Measurements from ENCODE around the gene GPR148. TPM values are rescaled to one million over a fixed set of nuclear protein-coding genes. Genes with fewer than 3 reads are reported as not detected.

The GPR148 gene
- total and polyA plus RNA-seq, 2 experiments from 2014 or later, result not detected

DNA sequence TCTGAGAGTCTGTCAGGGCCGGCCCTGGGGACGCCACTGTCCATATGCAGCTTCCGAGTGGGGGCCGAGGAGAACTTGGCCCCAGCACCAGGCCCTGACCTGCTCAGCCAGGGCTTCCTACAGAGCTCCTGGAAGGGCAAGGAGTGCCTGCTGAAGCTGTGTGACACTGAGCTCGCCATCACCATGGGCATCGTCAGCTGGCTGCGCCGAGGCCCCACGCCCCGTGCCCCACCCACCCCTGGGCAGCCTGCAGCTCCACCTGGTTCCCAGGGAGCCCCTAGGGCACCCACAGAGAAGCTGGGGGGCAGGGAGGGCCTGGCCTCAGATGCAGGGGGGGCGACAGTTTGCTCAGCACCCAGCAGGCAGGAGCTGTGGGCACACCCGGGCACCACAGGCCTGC is 34.5 kb downstream of the GPR148 start:
- Histone ChIP-seq H3K9me3 (ENCODE audit: low read depth) (no peaks in the 10 kb centered on the region), H3K79me2 (ENCODE audit: insufficient read depth) (no peaks in the 10 kb centered on the region), H3K4me3 (no peak overlapping the region), H3K27me3 (replicated peaks; ENCODE audit: insufficient read depth) (no peaks in the 10 kb centered on the region), H3K9ac (no peak overlapping the region), H3K4me2 (ENCODE audit: unreplicated experiment) (no peak overlapping the region), H3F3A (ENCODE audit: insufficient read depth) (no peaks in the 10 kb centered on the region), H4K20me1 (ENCODE audit: insufficient read depth) (no peaks in the 10 kb centered on the region), H2AFZ (no peak overlapping the region), H3K9me2 (ENCODE audit: insufficient read depth) (no peaks in the 10 kb centered on the region), H3K4me1 (ENCODE audit: insufficient read depth) (no peaks in the 10 kb centered on the region), H3K27ac (no peak overlapping the region), H3K36me3 (ENCODE audit: low read depth) (no peaks in the 10 kb centered on the region)
- in situ Hi-C loops (cut with MboI), result no loop called here
- no peak for TF ChIP-seq EZH2 (IDR thresholded peaks at IDR 0.05; ENCODE audit: insufficient read depth, poor library complexity, severe bottlenecking)
- no peak for TF ChIP-seq EZH2phosphoT487 (IDR thresholded peaks at IDR 0.05; ENCODE audit: insufficient read depth, low read depth)
- 44 to 50% methylated on average over 7 to 12 of the region's 12 CpGs for WGBS, 2 experiments (ENCODE audit: low coverage in 1 of 2, low lambda C conversion rate in 2 of 2, missing lambda C conversion rate in 2 of 2)
- no peak for DNase-seq

DNA sequence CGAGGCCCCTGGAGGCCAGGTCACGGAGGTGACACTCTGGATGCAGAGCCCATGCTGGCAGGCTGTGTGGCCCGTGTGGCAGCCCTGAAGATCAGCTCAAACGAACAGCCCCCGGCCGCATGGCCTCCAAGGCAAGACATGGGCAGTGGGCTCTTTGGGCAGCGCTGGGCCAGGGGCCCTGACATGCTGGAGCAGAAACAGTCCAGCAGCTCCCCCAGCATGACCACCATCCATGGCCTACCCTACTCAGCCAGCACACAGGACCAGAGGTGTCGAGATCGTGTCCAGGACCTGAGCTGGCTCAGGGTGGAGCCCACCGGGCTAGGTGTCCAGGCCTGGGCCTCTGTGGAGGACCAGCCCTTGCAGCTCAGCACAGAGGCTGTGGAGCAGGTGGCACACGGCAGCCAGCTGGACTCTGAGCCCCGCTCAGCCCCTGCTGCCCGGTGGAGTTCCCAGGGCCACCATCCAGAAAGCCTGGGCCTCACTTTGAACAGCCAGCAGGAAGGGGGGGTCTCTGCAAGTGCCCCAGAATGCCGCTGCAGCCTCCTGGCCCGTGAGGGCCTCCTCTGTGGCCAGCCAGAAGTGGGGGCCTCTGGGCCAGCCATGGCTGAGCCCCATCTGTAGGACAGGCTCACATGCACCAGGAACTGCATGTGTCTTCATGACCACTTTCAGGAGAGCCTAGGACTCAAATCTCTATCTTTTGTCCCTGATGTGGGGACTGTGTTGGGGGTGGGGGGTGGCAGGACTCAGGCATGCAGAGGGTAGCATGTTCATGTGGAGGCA is 35.4 kb downstream of the GPR148 start:
- 42 to 50% methylated on average over 15 of the region's 15 CpGs for WGBS, 2 experiments (ENCODE audit: low coverage in 1 of 2, low lambda C conversion rate in 2 of 2, missing lambda C conversion rate in 2 of 2)
- no peaks in the 10 kb centered on the region for H4K20me1 ChIP-seq (ENCODE audit: insufficient read depth)
- no peak overlapping the region for H3K4me3 ChIP-seq
- in situ Hi-C loops (cut with MboI), result no loop called here
- H3K27me3 ChIP-seq (replicated peaks; ENCODE audit: insufficient read depth), result no peaks in the 10 kb centered on the region
- no peaks in the 10 kb centered on the region for H3K9me2 ChIP-seq (ENCODE audit: insufficient read depth)
- H3F3A ChIP-seq (ENCODE audit: insufficient read depth), result no peaks in the 10 kb centered on the region
- no peaks in the 10 kb centered on the region for H3K79me2 ChIP-seq (ENCODE audit: insufficient read depth)
- H2AFZ ChIP-seq, result no peak overlapping the region
- no peaks in the 10 kb centered on the region for H3K4me1 ChIP-seq (ENCODE audit: insufficient read depth)
- TF ChIP-seq EZH2phosphoT487 (IDR thresholded peaks at IDR 0.05; ENCODE audit: insufficient read depth, low read depth) (no peak), EZH2 (IDR thresholded peaks at IDR 0.05; ENCODE audit: insufficient read depth, poor library complexity, severe bottlenecking) (no peak)
- no peak overlapping the region for H3K9ac ChIP-seq
- H3K27ac ChIP-seq, result no peak overlapping the region
- DNase-seq, result no peak
- no peaks in the 10 kb centered on the region for H3K9me3 ChIP-seq (ENCODE audit: low read depth)
- H3K4me2 ChIP-seq (ENCODE audit: unreplicated experiment), result no peak overlapping the region
- no peaks in the 10 kb centered on the region for H3K36me3 ChIP-seq (ENCODE audit: low read depth)

DNA sequence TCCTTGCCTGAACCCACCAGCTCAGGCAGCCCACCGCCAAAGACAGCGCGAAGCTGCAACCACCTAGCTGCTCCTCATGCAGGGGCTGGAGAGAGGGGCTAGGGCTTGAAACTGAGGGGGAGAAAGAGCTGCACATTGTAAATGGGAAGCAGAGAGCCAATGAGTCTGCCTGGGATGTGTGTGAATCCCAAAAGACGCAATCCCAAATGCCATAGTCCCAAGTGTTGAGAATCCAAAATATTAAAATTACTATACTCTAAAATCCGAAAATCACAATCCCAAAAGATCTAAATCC is 35.9 kb downstream of the GPR148 start:
- TF ChIP-seq EZH2 (IDR thresholded peaks at IDR 0.05; ENCODE audit: insufficient read depth, poor library complexity, severe bottlenecking) (no peak), EZH2phosphoT487 (IDR thresholded peaks at IDR 0.05; ENCODE audit: insufficient read depth, low read depth) (no peak)
- 65 to 70% methylated on average over 5 of the region's 5 CpGs for WGBS, 2 experiments (ENCODE audit: low coverage in 1 of 2, low lambda C conversion rate in 2 of 2, missing lambda C conversion rate in 2 of 2)

DNA sequence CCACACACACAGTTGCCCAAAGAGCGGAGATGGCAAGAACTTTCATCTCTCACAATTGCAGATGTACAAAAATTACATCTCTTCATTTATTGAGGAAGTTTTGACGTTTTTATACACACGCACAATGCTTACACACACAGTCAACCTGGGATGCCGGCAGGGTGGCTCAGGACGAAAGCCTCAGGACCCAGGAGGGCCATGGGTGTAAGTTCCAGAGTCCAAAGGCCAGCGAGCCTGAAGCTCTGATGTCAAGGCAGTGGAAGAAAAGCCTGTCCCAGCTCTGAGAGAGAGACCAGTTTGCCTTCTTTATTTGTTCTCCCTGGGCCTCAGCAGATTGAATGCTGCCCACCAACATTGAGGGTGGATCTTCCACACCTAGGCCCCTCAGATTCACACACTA is 36.6 kb downstream of the GPR148 start:
- Histone ChIP-seq H3K4me2 (ENCODE audit: unreplicated experiment) (no peak overlapping the region), H3K9me3 (ENCODE audit: low read depth) (no peaks in the 10 kb centered on the region), H3F3A (ENCODE audit: insufficient read depth) (no peaks in the 10 kb centered on the region), H3K27ac (no peak overlapping the region), H3K4me3 (no peak overlapping the region), H2AFZ (no peak overlapping the region), H3K9ac (no peak overlapping the region), H3K36me3 (ENCODE audit: low read depth) (no peaks in the 10 kb centered on the region), H3K9me2 (ENCODE audit: insufficient read depth) (no peaks in the 10 kb centered on the region), H4K20me1 (ENCODE audit: insufficient read depth) (no peaks in the 10 kb centered on the region), H3K4me1 (ENCODE audit: insufficient read depth) (no peaks in the 10 kb centered on the region), H3K27me3 (replicated peaks; ENCODE audit: insufficient read depth) (no peaks in the 10 kb centered on the region), H3K79me2 (ENCODE audit: insufficient read depth) (no peaks in the 10 kb centered on the region)
- 34 to 35% methylated on average over 6 of the region's 6 CpGs for WGBS, 2 experiments (ENCODE audit: low coverage in 1 of 2, low lambda C conversion rate in 2 of 2, missing lambda C conversion rate in 2 of 2)
- no peak for TF ChIP-seq EZH2phosphoT487 (IDR thresholded peaks at IDR 0.05; ENCODE audit: insufficient read depth, low read depth)
- no peak for TF ChIP-seq EZH2 (IDR thresholded peaks at IDR 0.05; ENCODE audit: insufficient read depth, poor library complexity, severe bottlenecking)
- no peak for DNase-seq
- in situ Hi-C loops (cut with MboI), result no loop called here

More for the DNA sequence above, 35.9 kb downstream of the GPR148 start:
- Histone ChIP-seq H3K4me3 (no peak overlapping the region), H3K79me2 (ENCODE audit: insufficient read depth) (no peaks in the 10 kb centered on the region), H4K20me1 (ENCODE audit: insufficient read depth) (no peaks in the 10 kb centered on the region), H3K9ac (no peak overlapping the region), H3K4me2 (ENCODE audit: unreplicated experiment) (no peak overlapping the region), H3K27ac (no peak overlapping the region), H3K9me3 (ENCODE audit: low read depth) (no peaks in the 10 kb centered on the region), H3K9me2 (ENCODE audit: insufficient read depth) (no peaks in the 10 kb centered on the region), H3K27me3 (replicated peaks; ENCODE audit: insufficient read depth) (no peaks in the 10 kb centered on the region), H2AFZ (no peak overlapping the region), H3K36me3 (ENCODE audit: low read depth) (no peaks in the 10 kb centered on the region), H3F3A (ENCODE audit: insufficient read depth) (no peaks in the 10 kb centered on the region), H3K4me1 (ENCODE audit: insufficient read depth) (no peaks in the 10 kb centered on the region)
- no peak for DNase-seq
- in situ Hi-C loops (cut with MboI), result no loop called here

All from GM23248 (cell line).